ENCODE measurements around the gene STIP1.

Gene STIP1

DNA sequence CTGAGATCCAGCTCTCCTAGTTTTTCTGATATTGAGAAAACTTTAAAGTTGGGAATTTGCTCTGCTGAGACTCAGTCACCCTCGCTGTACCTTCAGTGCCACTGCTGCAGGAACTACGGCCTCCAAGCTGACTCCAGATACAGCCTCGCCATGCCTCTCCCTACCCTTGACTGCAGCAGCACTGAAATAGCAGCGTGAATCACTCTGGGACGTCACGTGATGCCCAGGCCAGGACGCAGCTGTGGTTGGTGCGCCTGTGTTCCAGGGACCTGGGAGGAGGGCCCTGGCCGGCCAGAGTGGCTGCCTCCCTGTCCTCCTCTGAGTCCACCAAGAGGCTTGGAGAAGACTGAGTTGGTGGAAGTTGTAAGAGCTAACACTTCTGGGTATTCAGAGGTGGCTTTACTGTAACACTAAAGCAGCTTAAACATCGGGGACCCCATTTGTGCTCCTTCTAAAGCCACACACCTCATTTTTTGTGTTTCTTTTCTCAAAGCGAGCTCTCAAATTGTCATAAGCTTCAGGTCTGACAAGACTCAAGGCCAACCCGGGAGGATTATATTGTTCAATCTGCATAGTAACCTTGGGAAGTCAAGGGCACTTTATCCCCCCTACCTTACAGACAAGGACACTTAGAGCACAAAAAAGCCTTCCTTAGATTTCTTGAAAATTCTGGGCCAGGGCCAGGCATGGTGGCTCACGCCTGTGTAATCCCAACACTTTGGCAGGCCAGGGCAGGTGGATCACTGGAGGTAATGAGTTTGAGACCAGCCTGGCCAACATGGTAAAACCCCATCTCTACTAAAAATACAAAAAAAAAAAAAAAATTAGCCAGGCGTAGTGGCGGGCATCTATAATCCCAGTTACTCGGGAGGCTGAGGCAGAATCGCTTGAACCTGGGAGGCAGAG is 4.2 kb upstream of the STIP1 start:
- peak; percentile 89 for FAIRE-seq
- TF ChIP-seq TAF1 (IDR thresholded peaks at IDR 0.05; ENCODE audit: borderline replicate concordance, low read depth, low read length) (no peak), POLR2A (IDR thresholded peaks at IDR 0.05; ENCODE audit: low read depth, low read length) (peak; percentile 46; the same call in 1 of the 2 replicates)
- DNase-seq (ENCODE audit: insufficient read length) = peak; percentile 49

DNA sequence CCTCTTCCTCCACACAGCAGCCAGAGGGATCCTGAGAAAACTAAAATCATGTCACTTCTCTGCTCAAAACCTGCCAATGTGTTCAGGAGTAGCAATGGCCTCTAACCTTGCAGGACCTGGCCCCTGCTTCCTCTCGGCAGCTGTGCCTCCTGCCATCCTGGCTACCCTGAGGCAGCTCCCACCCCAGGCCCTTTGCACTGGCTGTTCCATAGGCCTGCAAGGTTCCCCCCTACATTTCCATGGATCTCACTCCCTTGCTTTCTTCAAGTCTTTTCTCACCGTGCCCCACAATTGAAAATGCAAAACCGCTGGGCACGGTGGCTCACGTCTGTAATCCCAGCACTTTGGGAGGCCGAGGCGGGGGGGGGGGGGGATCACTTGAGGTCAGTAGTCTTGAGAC is 2.1 kb upstream of the STIP1 start:
- TF ChIP-seq TAF1 (IDR thresholded peaks at IDR 0.05; ENCODE audit: borderline replicate concordance, low read depth, low read length) (no peak), POLR2A (IDR thresholded peaks at IDR 0.05; ENCODE audit: low read depth, low read length) (no peak), POLR2AphosphoS5 (IDR thresholded peaks at IDR 0.05; ENCODE audit: low read depth, low read length) (no peak)
- FAIRE-seq = no peak

GRCh38 chr11:64185175-64185692 is 737 bp upstream of the STIP1 start:
- peak; percentile 55 for DNase-seq (ENCODE audit: insufficient read length)
- peak; percentile 53 for FAIRE-seq

More for the DNA sequence above, 2.1 kb upstream of the STIP1 start:
- no peak for DNase-seq (ENCODE audit: insufficient read length)

DNA sequence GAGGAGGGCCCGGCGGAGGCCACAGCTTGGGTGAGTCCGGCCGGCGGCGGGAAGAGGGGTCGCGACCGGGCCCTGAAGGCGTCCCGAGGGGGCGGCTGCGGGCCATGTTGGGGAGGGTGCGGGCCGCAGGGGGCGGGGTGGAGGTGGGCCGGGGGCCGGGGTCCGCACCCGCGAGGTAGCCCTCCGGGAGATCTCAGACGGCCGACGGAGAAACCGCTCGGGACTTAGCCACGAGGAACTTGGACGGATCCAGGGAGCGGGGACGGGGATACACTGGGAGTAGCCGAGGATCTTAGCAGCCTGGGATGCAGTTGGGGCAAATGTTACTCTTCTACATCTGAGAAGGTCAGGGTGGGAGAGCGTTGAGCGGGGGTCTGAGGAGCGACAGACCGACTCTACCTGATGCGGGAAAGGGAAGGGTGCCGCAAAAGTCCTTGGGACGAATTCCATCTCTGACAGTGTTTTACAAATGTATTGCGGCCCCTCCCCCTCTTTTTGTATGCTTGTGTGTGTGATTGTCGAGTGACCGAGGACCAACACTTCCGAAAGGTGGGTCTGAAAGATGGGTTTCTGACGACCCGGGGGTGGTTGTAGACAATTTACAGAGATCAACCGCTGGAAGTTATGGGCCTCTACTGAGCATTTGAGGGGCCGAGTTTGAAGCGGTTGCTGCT is 658 bp downstream of the STIP1 start:
- TF ChIP-seq POLR2AphosphoS5 (IDR thresholded peaks at IDR 0.05; ENCODE audit: low read depth, low read length) = no peak
- no peak for TF ChIP-seq POLR2A (IDR thresholded peaks at IDR 0.05; ENCODE audit: low read depth, low read length)
- TF ChIP-seq TAF1 (IDR thresholded peaks at IDR 0.05; ENCODE audit: borderline replicate concordance, low read depth, low read length) = no peak
- DNase-seq (ENCODE audit: insufficient read length) (no peak), FAIRE-seq (no peak)

More at GRCh38 chr11:64185175-64185692, 737 bp upstream of the STIP1 start:
- peak; percentile 95 for TF ChIP-seq POLR2A (IDR thresholded peaks at IDR 0.05; ENCODE audit: low read depth, low read length)
- TF ChIP-seq POLR2AphosphoS5 (IDR thresholded peaks at IDR 0.05; ENCODE audit: low read depth, low read length) = peak; percentile 94
- peak; percentile 94 for TF ChIP-seq TAF1 (IDR thresholded peaks at IDR 0.05; ENCODE audit: borderline replicate concordance, low read depth, low read length)

DNA sequence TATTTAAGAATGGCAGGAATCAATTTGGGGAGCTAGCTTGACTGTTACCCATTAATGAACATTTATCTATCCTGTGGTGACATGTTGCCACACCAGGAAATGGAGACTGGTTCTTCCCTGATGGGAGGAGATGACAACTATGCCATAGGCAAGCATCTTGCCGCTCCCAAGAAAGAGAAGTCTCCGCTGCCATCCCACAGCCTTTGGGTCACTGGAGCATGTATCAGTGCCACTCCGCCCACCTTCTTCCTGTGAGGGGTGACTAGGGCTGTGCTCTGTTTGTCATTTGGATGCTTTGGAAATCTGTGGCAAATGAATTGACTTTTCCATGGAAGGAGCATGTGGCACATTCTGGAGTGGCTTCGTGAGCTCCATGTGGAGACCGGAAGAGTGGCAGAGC is 6.5 kb downstream of the STIP1 start:
- DNase-seq (ENCODE audit: insufficient read length) (no peak), FAIRE-seq (no peak)
- TF ChIP-seq POLR2A (IDR thresholded peaks at IDR 0.05; ENCODE audit: low read depth, low read length) = no peak
- no peak for TF ChIP-seq POLR2AphosphoS5 (IDR thresholded peaks at IDR 0.05; ENCODE audit: low read depth, low read length)
- no peak for TF ChIP-seq TAF1 (IDR thresholded peaks at IDR 0.05; ENCODE audit: borderline replicate concordance, low read depth, low read length)

GRCh38 chr11:64196626-64197025 is 10.7 kb downstream of the STIP1 start:
- FAIRE-seq (no peak), DNase-seq (ENCODE audit: insufficient read length) (no peak)
- TF ChIP-seq TAF1 (IDR thresholded peaks at IDR 0.05; ENCODE audit: borderline replicate concordance, low read depth, low read length) (no peak), POLR2A (IDR thresholded peaks at IDR 0.05; ENCODE audit: low read depth, low read length) (no peak), POLR2AphosphoS5 (IDR thresholded peaks at IDR 0.05; ENCODE audit: low read depth, low read length) (no peak)

DNA sequence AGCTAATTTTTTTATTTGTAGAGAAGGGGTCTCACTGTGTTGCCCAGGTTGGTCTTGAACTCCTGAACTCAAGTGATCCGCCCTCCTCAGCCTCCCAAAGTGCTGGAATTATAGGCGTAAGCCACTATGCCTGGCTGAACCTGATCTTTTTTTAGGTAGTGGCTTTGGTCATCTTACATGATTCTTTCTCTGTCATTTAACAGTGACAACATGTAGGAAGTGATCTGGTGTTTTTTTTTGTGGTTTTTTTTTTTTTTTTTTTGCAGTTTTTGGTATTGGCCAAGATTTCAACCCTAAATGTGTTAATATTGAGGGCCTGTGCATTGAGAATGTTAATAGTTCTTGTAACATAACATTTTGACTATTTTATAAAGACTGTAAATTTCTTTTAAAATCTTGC is 12.5 kb downstream of the STIP1 start:
- FAIRE-seq (no peak), DNase-seq (ENCODE audit: insufficient read length) (no peak)
- TF ChIP-seq TAF1 (IDR thresholded peaks at IDR 0.05; ENCODE audit: borderline replicate concordance, low read depth, low read length) (no peak), POLR2AphosphoS5 (IDR thresholded peaks at IDR 0.05; ENCODE audit: low read depth, low read length) (no peak), POLR2A (IDR thresholded peaks at IDR 0.05; ENCODE audit: low read depth, low read length) (no peak)

DNA sequence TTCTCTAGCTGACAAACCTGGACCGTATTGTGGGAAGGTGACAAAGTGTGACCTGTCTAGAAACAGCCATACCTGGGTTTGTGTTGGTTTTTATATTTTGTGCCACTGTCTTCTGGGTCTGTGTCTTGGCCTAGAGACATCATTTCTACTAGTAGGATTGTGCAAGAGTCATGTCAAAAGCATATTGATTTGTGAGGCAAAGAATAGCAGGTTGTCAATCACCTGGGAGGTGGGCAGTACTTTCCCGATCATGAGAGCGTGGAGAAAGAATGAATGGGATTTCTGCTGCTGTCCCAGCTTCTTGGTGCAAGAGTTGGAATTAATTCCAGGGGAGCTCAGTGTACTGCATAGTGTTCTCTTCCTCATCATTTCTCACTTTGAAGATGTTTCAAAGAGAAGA is 15.6 kb downstream of the STIP1 start:
- TF ChIP-seq POLR2AphosphoS5 (IDR thresholded peaks at IDR 0.05; ENCODE audit: low read depth, low read length) (no peak), POLR2A (IDR thresholded peaks at IDR 0.05; ENCODE audit: low read depth, low read length) (no peak), TAF1 (IDR thresholded peaks at IDR 0.05; ENCODE audit: borderline replicate concordance, low read depth, low read length) (no peak)
- no peak for DNase-seq (ENCODE audit: insufficient read length)
- no peak for FAIRE-seq

- TF ChIP-seq POLR2AphosphoS5 (IDR thresholded peaks at IDR 0.05; ENCODE audit: low read depth, low read length) (no peak), TAF1 (IDR thresholded peaks at IDR 0.05; ENCODE audit: borderline replicate concordance, low read depth, low read length) (no peak), POLR2A (IDR thresholded peaks at IDR 0.05; ENCODE audit: low read depth, low read length) (no peak)
- FAIRE-seq (no peak), DNase-seq (ENCODE audit: insufficient read length) (no peak)
Observed at GRCh38 chr11:64202992-64203391, 17.0 kb downstream of the STIP1 start.

GRCh38 chr11:64203421-64204079 is 17.6 kb downstream of the STIP1 start:
- TF ChIP-seq POLR2A (IDR thresholded peaks at IDR 0.05; ENCODE audit: low read depth, low read length) (no peak), TAF1 (IDR thresholded peaks at IDR 0.05; ENCODE audit: borderline replicate concordance, low read depth, low read length) (no peak)
- FAIRE-seq = no peak
- no peak for DNase-seq (ENCODE audit: insufficient read length)

- DNase-seq (ENCODE audit: insufficient read length) = no peak
- TF ChIP-seq POLR2A (IDR thresholded peaks at IDR 0.05; ENCODE audit: low read depth, low read length) (no peak), TAF1 (IDR thresholded peaks at IDR 0.05; ENCODE audit: borderline replicate concordance, low read depth, low read length) (no peak), POLR2AphosphoS5 (IDR thresholded peaks at IDR 0.05; ENCODE audit: low read depth, low read length) (no peak)
- FAIRE-seq = no peak
Observed at GRCh38 chr11:64204080-64204440, 18.1 kb downstream of the STIP1 start.
